OCI-LY7 (cell line): Measurements from ENCODE around the gene JAZF1. TPM values are rescaled to one million over a fixed set of nuclear protein-coding genes. Genes with fewer than 3 reads are reported as not detected.

Experiments
- BruUV-seq: library from RNA; stranded (reverse); fragments of 400-500 nt; replicated peaks from 2 replicates; lab custom pipeline; 2021; lab: Mats Ljungman, UMichigan
- CTCF ChIA-PET: fragments of 300-600 bp; sonication (Branson Sonifier 250); formaldehyde crosslinking; loops from one replicate; lab custom pipeline; 2022; ENCODE audit warnings: antibody characterized with exemption; ENCODE audit not compliant: unreplicated experiment; lab: Charles Lee
- POLR2A ChIA-PET: fragments of 300-600 bp; sonication (Branson Sonifier 250); formaldehyde crosslinking; loops from one replicate; lab custom pipeline; 2022; ENCODE audit warnings: antibody characterized with exemption; lab: Charles Lee
- DNase-seq: peaks from one replicate; pipeline ENCODE4 v3.0.0-alpha.2; 2015; ENCODE audit warnings: low spot score
- H2AFZ ChIP-seq: fragments of 200-600 bp; sonication (generic), shearing (Covaris generic); 2 replicates; pipeline ENCODE4 v1.6.1; 2014; ENCODE audit warnings: mild to moderate bottlenecking, antibody characterized with exemption, low read length, moderate library complexity
- H3K27ac ChIP-seq: fragments of 200-600 bp; sonication (generic); 2 replicates; pipeline ENCODE4 v1.5.1; 2014; ENCODE audit warnings: mixed run types, low read depth, mild to moderate bottlenecking, moderate library complexity, low read length, inconsistent platforms; ENCODE audit not compliant: poor library complexity, severe bottlenecking
- H3K36me3 ChIP-seq: fragments of 200-600 bp; sonication (generic); 2 replicates; pipeline ENCODE4 v1.6.1; 2014; ENCODE audit warnings: mild to moderate bottlenecking, antibody characterized with exemption, low read length, moderate library complexity, mixed read lengths; ENCODE audit not compliant: insufficient read depth
- H3K4me1 ChIP-seq: fragments of 200-600 bp; sonication (generic); 2 replicates; pipeline ENCODE4 v1.5.1; 2014; ENCODE audit warnings: mild to moderate bottlenecking, low read length; ENCODE audit not compliant: insufficient read depth, poor library complexity, severe bottlenecking
- H3K4me2 ChIP-seq: fragments of 200-600 bp; sonication (generic); 2 replicates; pipeline ENCODE4 v1.6.1; 2014; ENCODE audit warnings: mild to moderate bottlenecking, low read length
- H3K4me3 ChIP-seq: fragments of 200-600 bp; sonication (generic); 2 replicates; pipeline ENCODE4 v1.5.1; 2014; ENCODE audit warnings: mild to moderate bottlenecking, low read depth, low read length; ENCODE audit not compliant: poor library complexity, severe bottlenecking
- H3K79me2 ChIP-seq: fragments of 200-600 bp; sonication (generic); 2 replicates; pipeline ENCODE4 v1.6.1; 2016; ENCODE audit warnings: low read depth, mild to moderate bottlenecking, low read length, moderate library complexity, mixed read lengths; ENCODE audit not compliant: insufficient read depth
- H3K9me2 ChIP-seq: fragments of 200-600 bp; sonication (generic); 2 replicates; pipeline ENCODE4 v1.6.1; 2016; ENCODE audit warnings: mild to moderate bottlenecking, low read length, mixed read lengths; ENCODE audit not compliant: insufficient read depth
- H3K9me3 ChIP-seq: fragments of 200-600 bp; sonication (generic); 2 replicates; pipeline ENCODE4 v1.6.1; 2014; ENCODE audit warnings: mild to moderate bottlenecking, mixed run types, low read length, mixed read lengths
- H4K20me1 ChIP-seq: fragments of 200-600 bp; sonication (generic); 2 replicates; pipeline ENCODE4 v1.6.1; 2014; ENCODE audit warnings: mild to moderate bottlenecking, antibody characterized with exemption, low read length, moderate library complexity, mixed read lengths; ENCODE audit not compliant: insufficient read depth
- EZH2phosphoT487 ChIP-seq: fragments of 200-600 bp; sonication (generic); IDR thresholded peaks from 2 replicates; pipeline ENCODE4 v1.6.1; 2018; ENCODE audit warnings: low read depth, borderline replicate concordance, mild to moderate bottlenecking, mixed run types, antibody characterized with exemption, low read length, moderate library complexity, mixed read lengths
- intact Hi-C: fragments of 100-400 bp; cut with micrococcal nuclease; formaldehyde crosslinking; loops from one replicate; pipeline ENCODE4 v1.10.0; 2022; ENCODE audit not compliant: unreplicated experiment
- total RNA-seq, 2 experiments: library from RNA; depleted of rRNA in 1 of 2; stranded (reverse); fragments of >200 nt in 1 of 2; shearing (Covaris generic) in 1 of 2; gene quantifications; 2 replicates each; pipeline ENCODE4 v1.2.3, GENCODE V29; 2014 to 2022
- TF ChIP-seq, protein P1 (sequence below): fragments of 200-600 bp; sonication (generic); conservative IDR thresholded peaks from 2 replicates; pipeline ENCODE4 v1.5.1; 2014; ENCODE audit warnings: mild to moderate bottlenecking, antibody characterized with exemption, low read length, moderate library complexity, mixed read lengths

JAZF1 gene
- total RNA-seq, 2 experiments from 2014 or later: 6.3 to 25.0 TPM

DNA sequence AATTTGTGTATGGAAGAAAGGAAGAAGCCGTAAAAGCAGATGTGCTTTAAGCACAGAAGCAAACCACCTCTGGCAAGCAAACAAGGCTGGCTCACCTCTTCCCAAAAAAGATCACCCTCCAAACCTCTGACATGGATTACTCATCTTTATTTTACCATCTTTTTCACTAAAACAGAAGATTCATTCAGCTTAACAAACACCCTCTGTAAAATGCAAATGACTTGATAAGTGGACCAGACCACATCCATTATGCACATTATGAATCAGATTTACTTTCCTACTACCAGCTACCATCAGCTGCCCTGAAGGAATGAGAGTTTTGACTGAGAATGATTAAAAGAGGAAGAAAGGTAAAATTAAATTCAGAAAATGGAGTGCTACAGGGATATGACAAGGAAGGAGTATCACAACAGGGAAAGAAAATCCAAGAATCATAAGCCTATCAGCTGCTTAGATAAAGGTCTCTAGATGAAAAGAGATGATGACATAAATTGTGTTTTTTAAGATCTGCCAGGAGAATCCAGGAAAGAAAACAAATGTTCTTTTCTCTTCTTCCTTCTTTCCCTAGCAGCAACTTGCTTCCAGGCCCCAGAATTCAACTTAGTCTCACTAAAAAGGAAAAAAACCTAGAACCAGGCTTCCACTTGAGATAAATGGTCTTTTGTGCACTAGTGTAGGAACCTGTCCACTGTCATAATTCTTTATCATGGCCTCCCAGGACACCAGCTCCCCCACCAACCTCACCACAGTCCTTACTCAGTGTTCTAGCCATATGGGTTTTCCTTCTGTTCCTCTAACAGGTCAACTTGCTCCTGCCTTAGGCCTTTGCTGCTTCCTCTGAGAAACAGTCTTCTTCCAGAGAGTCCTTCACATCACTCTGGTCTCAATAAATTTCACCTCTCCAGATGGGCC is 47.4 kb downstream of the JAZF1 start:
- H3K79me2 ChIP-seq: peaks cover 6% of the 10 kb centered on the region; the same call in 1 of the 2 replicates
- DNase-seq: no peak
- intact Hi-C loops: no loop called here
- H3K4me3 ChIP-seq: no peak overlapping the region
- H3K36me3 ChIP-seq: 0 out of 2 replicates have a peak, but pooled peaks cover 5% of the 10 kb centered on the region
- H3K4me2 ChIP-seq: no peak overlapping the region
- H3K4me1 ChIP-seq: peaks cover 6% of the 10 kb centered on the region
- POLR2A ChIA-PET: interaction anchor here (0.6 to 1.3 kb wide), 3 partner anchors 12 to 61 kb away, joined by 3 to 4 read pairs (median 3); no protein-coding TSS in a partner anchor
- H3K27ac ChIP-seq: no peak overlapping the region
- H3K9me2 ChIP-seq: no peaks in the 10 kb centered on the region
- no peak for TF ChIP-seq EZH2phosphoT487
- TF ChIP-seq, protein P1, sequence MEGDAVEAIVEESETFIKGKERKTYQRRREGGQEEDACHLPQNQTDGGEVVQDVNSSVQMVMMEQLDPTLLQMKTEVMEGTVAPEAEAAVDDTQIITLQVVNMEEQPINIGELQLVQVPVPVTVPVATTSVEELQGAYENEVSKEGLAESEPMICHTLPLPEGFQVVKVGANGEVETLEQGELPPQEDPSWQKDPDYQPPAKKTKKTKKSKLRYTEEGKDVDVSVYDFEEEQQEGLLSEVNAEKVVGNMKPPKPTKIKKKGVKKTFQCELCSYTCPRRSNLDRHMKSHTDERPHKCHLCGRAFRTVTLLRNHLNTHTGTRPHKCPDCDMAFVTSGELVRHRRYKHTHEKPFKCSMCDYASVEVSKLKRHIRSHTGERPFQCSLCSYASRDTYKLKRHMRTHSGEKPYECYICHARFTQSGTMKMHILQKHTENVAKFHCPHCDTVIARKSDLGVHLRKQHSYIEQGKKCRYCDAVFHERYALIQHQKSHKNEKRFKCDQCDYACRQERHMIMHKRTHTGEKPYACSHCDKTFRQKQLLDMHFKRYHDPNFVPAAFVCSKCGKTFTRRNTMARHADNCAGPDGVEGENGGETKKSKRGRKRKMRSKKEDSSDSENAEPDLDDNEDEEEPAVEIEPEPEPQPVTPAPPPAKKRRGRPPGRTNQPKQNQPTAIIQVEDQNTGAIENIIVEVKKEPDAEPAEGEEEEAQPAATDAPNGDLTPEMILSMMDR: no peak
- CTCF ChIA-PET: no interaction called here
- no peaks in the 10 kb centered on the region for H3K9me3 ChIP-seq
- no peak overlapping the region for H2AFZ ChIP-seq
- H4K20me1 ChIP-seq: no peaks in the 10 kb centered on the region
- BruUV-seq: no TSS peak

DNA sequence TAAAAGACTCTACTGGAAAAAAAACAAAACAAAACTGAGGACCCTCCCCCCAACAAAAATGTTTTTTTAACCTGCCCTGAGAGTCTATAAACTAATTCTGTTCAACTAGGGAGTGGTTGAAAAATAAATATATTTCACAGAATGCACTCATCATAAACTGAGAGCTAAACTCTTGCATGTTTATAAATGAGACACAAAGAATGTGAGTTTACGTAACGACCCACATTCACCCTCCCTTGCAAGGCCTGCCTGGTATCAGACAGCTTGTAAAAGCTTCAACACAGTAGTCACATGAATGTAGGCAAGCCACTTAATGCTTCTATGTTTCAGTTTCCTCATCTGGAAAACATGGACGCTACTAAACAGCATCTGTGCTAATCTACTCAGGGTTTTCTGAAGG is 50.3 kb downstream of the JAZF1 start:
- H2AFZ ChIP-seq: no peak overlapping the region
- H3K4me2 ChIP-seq: no peak overlapping the region
- H4K20me1 ChIP-seq: no peaks in the 10 kb centered on the region
- intact Hi-C loops: no loop called here
- peaks cover 6% of the 10 kb centered on the region; the same call in 1 of the 2 replicates for H3K79me2 ChIP-seq
- H3K9me2 ChIP-seq: no peaks in the 10 kb centered on the region
- H3K27ac ChIP-seq: no peak overlapping the region
- CTCF ChIA-PET: no interaction called here
- TF ChIP-seq EZH2phosphoT487: no peak
- TF ChIP-seq, protein P1: no peak
- POLR2A ChIA-PET: interaction anchor here (0.6 to 1.4 kb wide), 5 partner anchors 15 to 1824 kb away, joined by 3 to 4 read pairs (median 3); no protein-coding TSS in a partner anchor
- no peaks in the 10 kb centered on the region for H3K9me3 ChIP-seq
- no TSS peak for BruUV-seq
- H3K36me3 ChIP-seq: 0 out of 2 replicates have a peak, but pooled peaks cover 5% of the 10 kb centered on the region
- H3K4me1 ChIP-seq: peaks cover 6% of the 10 kb centered on the region
- DNase-seq: no peak
- no peak overlapping the region for H3K4me3 ChIP-seq
